T-helper 1 cell (primary cell): ENCODE measurements around the gene MAZ.
"Not testable (repeated sequence)": the region's sequence is repeated elsewhere in the genome, so short reads cannot be mapped to it uniquely, and the experiment has no call there.

Experiments used
- DNase-seq, 5 donors: peaks; one replicate each; pipeline ENCODE4 v3.0.0-alpha.2; 2012 to 2020

Gene MAZ

DNA sequence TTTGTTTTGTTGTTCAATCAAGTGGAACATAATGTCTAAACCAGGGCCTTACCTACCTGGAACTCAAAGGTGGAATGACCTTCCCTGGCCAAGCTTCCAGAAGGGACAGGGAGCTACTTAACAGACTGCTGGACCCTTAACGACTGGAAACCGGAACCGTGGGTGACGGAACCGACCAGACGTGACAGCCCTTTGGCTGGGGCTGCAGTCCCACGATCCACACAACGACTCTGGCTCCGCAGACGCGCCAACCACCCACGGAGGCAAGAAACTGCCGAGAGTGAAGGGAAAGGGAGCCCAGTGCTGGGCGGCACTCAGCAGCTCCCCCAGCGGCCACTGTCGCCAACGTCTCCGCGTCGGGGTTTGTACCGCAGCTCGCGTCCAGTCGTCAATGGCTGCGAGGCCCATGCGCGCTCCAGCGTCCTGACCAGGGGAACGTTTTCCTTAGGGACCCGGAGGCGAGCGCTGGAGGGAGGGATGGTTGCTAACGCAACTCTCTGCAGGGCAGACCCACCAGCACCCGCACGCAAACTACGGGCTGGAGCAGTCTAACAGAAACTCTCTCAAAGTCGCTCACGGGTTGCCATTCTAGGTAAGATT lies 21.3 kb upstream of the MAZ start:
- peak; percentile 43 to 77 (median 61) for DNase-seq

DNA sequence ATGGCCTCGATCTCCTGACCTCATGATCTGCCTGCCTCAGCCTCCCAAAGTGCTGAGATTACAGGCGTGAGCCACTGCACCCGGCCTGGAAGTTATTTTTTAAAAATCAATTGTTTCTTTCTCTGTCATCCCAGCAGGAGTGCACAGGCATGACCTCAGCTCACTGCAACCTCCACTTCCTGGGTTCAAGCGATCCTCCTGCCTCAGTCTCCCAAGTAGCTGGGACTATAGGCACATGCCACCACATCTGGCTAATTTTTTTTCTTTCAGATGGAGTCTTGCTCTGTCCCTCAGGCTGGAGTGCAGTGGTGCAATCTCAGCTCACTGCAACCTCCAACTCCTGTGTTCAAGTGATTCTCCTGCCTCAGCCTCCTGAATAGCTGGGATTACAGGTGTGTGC lies 19.2 kb upstream of the MAZ start:
- DNase-seq: not testable (repeated sequence)

DNA sequence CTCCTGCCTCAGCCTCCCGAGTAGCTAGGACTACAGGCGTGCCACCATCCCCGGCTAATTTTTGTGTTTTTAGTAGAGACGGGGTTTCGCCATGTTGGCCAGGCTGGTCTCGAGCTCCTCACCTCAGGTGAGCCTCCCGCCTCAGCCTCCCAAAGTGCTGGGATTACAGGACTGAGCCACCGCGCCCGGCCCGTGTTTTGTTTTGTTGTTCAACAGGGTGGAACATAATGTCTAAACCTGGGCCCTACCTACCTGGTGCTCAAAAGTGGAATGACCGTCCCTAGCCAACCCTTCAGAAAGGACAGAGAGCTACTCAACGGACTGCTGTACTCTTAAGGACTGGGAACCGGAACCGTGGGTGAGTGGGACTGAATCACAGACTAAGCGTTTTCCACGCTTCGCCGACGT lies 16.6 kb upstream of the MAZ start:
- no peak for DNase-seq

DNA sequence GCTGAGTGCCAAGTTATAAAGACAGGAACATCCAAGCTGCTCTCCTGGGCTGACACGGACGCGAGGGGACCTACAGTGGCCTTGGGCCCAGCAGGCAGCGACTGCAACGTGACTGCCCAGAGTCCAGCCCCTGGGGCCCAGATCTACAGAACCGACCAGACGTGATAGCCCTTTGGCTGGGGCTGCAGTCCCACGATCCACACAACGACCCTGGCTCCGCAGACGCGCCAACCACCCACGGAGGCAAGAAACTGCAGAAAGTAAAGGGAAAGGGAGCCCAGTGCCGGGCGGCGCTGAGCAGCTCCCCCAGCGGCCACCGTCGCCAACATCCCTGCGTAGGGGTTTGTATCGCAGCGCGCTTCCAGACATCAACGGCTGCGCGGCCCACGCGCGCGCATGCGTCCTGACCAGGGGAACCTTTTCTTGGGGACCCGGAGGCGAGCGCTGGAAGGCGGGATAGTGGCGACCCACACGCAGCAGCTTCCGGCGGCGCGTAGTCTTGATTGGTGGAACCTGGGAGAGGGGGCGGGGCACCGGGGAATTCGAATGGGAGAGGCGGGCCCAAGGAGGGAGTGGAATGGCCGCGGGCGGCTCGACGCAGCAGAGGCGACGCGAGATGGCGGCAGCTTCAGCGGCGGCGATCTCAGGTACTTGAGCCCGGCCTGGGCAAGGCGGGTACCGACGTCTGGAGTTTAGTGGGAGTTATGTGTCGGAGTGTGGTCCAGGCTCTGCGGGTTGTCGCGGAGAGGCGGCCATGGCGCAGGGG lies 16.0 kb upstream of the MAZ start, which contains the start of gene KIF22:
TSS of gene KIF22 (plus strand) at position 569 of the 766 bp plus-strand sequence. CDS start at position 578, 9 bp downstream.
- peak; percentile 99 to 100 (median 100) for DNase-seq

DNA sequence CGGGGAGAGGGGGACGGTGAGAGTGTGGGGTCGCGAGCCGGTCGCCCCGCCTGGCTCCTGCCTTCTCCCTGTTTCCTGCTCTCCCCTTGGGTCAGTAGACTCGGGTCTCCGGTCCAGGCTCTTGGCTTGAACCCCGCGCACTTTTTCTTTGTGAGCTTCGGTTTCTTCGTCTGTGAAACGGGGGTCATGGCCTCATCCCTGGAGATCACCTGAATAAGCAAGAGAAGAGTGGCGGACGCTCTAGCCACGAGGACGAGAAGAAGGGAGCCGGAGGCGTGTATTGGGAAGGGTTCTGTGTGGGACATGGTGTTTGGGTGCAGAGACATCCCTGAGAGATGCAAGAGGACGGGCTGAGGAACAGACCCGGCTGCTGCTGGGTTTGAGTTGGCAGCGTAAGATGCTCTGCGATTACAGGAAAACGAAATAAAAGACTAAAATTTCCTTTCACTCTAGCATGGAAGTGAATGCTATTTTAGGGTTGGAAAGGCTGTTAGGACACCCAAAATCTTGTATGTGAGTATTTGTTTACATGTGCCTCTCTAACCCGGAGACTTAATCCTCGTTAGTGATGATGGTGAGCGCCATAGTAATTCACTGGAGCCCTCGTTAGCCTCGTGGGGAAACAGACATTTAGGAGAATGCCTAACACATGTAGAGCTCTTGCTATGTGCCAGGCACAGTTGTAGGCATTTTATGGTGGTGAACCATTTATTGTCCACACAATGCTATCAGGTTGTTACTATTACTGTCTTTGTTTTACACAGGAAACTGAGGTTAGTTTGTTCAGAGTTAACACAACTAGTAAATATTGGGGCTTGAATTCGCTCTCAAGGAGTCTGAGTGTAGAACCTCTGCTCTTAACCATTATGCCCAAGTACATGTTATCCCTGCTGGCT lies 15.1 kb upstream of the MAZ start:
- no peak for DNase-seq

DNA sequence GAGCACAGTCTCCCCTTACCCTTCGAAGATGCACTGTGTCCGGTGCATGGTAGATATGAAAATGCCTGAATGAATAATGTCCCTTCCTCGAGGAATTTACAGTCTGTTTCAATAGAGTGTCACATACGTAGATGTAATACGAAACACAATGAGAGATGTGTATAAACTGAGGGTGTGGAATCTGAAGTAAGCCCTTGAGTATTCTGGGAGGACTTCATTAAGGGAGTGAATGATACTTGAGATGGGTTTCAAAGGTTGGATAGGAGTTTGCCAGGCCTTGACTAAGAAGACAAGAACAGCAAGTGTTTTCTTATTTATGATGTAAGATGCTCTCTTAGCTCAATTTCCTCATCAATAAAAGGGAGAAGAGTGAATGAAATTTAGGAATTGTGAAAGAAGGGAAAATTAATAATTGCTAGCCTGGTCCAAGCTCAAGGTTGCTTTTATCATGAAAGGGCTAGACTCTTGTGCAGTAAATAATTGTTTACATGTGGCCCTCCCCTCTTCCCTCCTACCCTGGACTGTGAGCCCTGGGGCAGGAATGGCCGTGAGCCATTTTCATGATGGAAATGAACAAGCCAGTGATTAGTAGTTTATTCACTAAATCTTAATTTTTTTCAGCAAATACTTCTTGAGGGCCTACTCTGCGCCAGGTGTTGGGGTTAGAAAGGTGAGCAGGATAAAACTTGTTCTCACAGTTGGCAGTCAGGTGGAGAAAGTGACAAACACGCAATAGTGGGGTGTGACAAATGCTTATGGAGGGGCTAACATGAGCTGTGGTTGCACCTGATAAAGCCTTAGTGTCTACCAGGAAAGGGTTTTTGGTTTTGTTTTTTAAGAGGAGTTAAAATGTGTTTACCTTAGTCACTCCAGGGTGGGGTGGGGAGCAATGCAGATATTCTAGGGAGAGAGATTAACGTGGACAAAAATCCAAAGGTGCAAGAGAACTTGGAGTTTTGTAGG lies 14.2 kb upstream of the MAZ start:
- DNase-seq: no peak

DNA sequence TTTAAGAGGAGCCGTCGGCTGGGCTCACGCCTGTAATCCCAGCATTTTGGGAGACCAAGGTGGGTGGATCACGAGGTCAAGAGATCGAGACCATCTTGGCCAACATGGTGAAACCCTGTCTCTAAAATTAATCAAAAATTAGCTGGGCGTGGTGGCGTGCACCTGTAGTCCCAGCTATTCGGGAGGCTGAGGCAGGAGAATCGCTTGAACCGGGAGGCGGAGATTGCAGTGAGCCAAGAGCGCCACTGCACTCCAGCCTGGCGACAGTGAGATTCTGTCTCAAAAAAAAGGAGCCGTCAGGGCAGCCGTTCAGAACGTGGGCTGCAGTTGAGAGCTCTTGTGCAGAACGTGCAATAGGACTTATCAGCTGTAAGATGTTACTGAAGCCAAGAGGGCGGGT lies 13.2 kb upstream of the MAZ start:
- DNase-seq: not testable (repeated sequence)

DNA sequence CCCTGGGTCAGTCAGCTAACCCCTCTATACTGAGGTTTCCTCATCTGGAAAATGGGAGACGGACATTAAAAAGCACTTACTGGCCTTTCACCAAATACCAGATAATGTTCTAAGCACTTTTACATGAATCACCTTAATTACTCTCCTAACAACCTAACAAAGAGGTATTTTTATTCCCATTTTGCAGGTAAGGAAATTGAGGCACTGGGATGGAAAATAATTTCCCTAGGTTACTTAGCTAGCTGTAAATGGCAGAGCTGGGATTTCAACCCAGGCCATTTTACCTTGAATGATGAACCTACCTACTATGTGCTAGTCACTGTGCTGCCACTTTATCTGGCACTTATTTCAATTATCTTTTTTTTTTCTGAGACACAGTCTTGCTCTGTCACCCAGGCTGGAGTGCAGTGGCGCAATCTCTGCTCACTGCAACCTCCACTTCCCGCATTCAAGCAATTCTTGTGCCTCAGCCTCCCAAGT lies 12.1 kb upstream of the MAZ start:
- no peak for DNase-seq

DNA sequence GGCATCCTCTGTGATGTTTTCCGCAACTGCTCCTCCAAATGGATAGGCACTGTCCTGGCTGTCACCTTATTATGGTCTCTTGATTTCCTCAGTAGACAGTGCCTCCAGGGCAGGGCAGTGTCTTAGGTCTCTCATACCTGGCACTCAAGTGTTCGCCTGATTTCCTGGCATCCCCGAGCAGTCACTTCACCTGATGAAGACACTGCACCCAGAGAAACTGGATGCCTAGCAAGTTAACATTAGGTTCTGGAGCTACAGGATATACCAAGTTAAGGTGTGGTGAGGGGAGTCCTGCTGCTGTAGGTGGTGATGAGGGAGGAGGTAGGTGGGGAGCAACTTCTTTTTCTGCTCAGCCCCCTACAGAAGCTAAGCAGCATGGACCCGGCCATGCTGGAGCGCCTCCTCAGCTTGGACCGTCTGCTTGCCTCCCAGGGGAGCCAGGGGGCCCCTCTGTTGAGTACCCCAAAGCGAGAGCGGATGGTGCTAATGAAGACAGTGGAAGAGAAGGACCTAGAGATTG lies 3.9 kb upstream of the MAZ start:
- no peak for DNase-seq

DNA sequence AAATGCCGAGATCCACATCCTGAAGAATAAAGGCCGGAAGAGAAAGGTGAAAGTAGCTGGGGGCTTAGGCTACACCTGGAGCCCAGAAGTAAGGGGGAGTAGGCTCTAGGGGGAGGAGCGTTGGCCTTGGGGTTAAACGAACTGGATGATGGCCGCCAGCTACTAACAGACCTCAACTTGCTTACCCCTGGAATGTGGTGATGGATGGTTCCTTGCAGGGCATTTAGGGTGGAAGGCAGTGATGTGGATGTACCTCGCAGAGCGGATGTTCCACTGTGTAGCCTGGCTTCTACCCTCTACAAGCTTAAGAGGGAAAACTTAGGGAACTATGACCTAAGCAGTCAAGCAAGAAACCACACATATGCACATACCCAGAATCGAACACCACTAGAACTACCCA lies 2.3 kb upstream of the MAZ start:
- DNase-seq: no peak

DNA sequence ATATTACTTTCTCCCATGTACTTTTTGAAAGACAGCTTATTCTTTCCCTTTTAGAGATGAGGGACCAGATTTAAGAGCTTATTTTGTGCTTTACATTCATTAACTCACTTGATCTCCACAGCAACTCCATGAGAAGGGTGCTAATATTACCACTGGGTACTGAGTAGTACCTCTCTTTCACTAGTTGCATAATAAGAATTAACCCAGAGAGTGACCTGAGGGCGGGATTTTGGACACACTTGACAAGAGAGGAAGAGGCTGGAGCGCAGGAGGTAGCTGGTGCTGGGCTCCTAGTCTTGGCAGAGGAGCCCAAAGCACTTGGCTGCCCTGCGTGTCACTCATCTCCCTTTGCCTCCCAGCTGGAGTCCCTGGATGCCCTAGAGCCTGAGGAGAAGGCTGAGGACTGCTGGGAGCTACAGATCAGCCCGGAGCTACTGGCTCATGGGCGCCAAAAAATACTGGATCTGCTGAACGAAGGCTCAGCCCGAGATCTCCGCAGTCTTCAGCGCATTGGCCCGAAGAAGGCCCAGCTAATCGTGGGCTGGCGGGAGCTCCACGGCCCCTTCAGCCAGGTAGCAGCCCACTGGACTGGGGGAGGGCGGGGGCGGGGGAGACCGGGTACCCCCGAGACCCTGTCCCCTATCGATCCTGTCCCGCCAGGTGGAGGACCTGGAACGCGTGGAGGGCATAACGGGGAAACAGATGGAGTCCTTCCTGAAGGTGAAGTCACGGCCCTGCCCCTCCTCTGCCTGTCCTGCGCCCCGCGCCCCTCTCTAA lies 1.7 kb upstream of the MAZ start:
- DNase-seq: no peak

DNA sequence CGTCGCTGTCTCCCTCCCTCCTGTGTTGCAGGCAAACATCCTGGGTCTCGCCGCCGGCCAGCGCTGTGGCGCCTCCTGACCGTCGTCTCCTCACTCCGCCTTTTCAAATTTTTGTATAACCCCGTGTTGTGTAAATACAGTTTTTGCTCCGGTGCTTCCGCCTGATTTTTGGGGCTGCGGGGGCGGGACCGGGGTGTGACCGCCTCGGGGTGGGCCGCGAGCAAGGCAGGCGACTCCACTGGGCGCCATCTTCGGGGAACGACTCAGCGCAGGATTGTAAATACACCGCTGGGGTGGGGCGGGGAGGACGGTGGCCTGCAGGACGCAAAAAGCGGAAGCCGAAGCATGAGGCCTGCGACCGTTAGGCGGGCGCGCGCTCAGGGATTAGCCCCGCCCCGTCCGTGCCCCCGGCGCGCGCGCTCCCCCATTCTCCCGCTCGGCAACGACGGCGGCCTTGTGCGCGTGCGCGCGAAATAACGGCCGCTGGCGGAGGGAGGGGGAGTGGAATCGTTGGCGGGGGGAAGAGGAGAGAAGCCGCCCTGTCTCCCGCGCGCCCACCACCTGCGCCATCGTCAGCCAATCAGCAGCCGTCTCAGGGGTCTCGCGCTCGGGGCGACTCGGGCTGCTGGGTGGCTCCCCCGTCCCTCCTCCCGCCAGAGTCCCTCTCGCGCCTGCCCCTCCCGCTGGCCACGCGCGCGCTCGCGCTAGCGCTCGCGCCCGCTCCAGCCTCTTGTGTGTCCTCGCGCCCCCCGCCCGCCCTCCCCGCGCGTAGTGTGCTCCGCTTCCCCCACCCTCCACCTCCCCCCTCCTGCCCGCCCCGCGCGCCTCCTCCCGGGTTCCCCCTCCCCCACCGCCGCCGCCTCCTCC lies 864 bp upstream of the MAZ start:
- DNase-seq: peak; percentile 95 to 98 (median 97)

DNA sequence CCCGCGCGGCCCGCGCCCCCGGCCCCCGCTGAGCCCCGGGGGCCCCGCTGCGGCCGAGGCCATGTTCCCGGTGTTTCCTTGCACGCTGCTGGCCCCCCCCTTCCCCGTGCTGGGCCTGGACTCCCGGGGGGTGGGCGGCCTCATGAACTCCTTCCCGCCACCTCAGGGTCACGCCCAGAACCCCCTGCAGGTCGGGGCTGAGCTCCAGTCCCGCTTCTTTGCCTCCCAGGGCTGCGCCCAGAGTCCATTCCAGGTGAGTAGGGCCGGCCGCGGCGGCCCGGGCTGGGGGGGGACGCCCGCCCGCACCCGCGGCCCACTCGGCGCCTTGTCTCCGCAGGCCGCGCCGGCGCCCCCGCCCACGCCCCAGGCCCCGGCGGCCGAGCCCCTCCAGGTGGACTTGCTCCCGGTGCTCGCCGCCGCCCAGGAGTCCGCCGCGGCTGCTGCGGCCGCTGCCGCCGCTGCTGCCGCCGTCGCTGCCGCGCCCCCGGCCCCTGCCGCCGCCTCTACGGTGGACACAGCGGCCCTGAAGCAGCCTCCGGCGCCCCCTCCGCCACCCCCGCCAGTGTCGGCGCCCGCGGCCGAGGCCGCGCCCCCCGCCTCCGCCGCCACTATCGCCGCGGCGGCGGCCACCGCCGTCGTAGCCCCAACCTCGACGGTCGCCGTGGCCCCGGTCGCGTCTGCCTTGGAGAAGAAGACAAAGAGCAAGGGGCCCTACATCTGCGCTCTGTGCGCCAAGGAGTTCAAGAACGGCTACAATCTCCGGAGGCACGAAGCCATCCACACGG lies 504 bp downstream of the MAZ start:
- peak in 3 of 5 donors; percentile 45 to 66 (median 47) for DNase-seq

DNA sequence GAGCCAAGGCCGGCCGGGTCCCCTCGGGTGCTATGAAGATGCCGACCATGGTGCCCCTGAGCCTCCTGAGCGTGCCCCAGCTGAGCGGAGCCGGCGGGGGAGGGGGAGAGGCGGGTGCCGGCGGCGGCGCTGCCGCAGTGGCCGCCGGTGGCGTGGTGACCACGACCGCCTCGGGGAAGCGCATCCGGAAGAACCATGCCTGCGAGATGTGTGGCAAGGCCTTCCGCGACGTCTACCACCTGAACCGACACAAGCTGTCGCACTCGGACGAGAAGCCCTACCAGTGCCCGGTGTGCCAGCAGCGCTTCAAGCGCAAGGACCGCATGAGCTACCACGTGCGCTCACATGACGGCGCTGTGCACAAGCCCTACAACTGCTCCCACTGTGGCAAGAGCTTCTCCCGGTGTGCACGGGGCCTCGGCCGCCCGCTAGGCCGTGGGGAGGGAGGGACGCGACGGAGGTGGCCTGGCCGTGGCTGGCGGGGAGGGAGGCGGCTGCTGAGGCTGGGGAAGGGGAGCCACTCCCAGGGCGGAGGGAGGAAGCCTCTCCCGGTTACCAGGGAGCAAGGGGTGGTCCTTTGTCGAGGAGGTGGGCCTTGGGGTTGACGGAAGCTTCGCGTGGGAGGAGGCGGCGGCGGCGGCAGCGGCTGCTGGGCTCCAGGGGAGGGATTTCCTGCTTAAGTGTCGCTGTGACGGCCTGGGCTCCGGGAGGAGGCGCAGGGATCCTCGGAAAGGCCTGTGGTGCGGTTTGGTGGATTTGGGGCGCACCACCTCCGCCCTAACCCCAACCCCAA lies 1.3 kb downstream of the MAZ start:
- peak; percentile 74 to 93 (median 82) for DNase-seq

DNA sequence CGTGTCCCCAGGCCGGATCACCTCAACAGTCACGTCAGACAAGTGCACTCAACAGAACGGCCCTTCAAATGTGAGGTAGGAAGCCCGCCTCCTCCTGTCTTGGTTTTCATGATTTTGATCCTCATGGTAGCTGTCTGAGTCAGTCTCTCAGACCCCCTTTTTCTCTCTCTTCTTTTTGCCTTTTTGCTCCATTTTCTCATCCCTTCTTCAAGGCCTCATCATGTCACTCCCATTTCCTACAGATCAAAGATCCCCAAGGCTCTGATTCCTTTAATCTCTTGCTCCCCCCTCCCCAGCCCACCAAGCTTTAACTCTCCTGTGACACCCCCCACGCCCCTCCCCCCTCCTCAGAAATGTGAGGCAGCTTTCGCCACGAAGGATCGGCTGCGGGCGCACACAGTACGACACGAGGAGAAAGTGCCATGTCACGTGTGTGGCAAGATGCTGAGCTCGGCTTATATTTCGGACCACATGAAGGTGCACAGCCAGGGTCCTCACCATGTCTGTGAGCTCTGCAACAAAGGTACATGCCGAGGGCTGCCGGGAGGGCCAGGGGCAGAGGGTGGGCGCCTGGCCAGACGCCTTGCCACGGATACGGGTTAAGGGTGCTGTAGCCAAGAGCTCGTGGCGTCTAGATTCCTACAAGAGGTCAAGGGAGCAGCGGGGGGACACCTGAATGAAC lies 2.0 kb downstream of the MAZ start:
- peak in 1 of 5 donors; percentile 33 for DNase-seq

DNA sequence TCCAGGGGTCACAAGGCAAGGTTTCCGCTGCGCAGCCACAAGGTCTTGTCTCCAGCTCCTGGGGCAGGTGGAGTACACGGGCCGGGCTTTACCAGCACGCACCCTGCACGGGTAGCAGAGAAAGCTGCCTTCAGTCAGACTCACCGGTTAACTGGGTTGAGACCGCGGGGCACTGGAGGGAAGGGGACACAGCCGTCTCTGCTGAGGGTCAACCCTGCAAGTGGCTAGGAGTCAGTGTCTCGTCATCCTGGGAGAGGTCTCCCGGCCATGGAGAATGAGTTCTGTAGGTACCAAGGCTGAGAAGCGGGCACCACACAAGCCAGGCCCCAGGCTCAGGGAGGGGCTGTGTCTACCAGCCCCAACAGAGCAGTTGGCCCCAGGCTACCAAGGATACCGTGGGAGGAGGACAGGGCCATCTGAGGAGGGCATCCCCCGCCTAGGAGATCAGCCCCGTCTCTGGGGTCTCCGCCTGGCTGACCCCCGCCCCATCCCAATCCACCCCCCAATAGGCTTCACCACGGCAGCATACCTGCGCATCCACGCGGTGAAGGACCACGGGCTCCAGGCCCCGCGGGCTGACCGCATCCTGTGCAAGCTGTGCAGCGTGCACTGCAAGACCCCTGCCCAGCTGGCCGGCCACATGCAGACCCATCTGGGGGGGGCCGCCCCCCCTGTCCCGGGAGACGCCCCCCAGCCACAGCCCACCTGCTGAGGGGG lies 2.9 kb downstream of the MAZ start:
- no peak for DNase-seq
